GM21423 (cell line): ENCODE measurements around the gene MVK.

Experiments
- ATAC-seq: cut with Tn5 transposase; IDR thresholded peaks from one replicate; pipeline ENCODE4 v1.9.1; 2021; ENCODE audit warnings: mild to moderate bottlenecking, moderate library complexity; ENCODE audit not compliant: unreplicated experiment

MVK gene

DNA sequence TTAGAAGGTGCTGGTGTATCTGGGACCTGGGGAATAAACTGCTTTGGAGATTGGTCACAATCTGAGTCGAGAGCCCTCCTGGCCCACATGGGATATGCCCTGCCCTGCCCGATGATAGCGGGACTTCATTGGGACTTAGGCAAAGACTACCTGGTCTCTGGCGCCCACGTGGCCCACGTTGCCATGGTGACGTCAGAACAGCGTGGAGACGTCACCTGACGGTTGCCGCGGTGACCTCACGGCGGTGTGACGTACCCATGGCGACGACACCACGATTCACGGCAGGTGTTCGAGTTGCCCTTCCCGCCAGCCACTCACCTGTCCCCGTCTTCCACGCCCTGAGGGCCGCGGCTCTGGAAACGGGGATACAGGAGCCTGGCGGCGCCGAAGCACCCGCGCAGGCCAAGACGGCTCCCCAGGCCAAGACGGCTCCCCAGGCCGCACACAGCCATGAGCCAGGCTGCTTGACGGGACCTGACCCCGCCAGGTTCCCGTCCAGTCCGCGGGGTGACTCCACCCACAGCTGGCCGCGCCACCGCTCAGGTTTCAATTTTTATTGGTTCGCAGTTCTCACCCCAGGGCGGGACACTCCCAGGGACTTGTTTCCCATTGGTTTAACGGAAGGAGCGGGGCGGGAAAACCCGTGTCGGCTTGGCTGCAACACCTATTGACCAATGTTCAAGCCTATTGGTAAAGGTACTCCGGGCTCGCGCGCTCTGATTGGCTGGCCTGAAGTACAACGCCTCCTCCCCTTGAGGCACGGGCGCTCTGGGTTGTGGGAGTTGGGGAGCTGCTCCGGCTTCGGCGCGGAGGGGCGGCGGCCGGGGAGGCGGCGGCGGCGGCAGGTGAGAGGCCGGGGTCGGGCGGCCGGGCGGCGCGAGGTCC is at the start of gene MVK, which contains the start of gene MMAB:
Gene MVK, plus strand, starts transcription at position 766 of the 885 bp plus-strand sequence. CDS start 1,029 bp downstream, outside the sequence.
Gene MMAB, minus strand, starts transcription at position 476 of the 885 bp plus-strand sequence. Its CDS starts 24 bp downstream, at position 452.
- peak; percentile 95 for ATAC-seq

DNA sequence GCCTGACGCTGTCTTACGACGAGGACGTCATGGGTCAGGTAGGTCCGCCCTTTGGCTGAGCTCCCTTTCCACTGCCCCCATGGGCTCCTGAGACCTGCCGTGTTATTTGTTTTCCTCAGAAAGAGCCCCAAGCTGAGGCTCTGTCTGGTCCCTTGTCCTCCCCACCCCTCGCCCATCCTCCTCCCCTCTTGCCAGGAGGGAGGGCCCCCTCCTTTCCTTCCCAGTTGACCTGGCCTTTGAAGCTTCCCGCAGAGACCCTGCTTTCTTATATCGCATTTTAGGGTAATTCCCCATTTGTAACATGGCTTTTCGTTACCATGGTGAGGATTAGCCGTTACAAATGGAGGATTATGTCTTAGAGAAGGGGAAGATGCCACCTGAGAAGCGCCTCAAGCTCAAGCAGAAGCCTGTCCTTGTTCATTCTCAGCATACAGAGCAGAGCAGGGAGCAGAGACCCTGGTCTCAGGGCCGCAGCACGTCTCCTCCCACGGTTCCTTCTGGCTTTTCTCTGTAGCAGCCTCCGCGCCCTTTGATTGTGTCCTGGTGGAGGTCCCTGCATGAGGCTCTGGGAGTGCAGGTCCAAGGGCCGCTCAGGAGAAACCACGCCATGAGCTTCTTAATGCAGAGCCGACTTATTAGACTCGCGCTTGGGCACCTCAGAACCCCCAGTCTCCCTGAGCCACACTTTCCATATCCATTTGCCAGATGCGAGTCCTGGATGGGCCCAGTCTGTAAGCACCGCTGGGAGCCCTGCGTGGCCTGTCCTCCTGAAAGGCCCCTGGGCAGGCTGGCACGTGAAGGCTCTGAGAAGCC is 48.9 kb upstream of the MVK start:
- ATAC-seq, result no peak

DNA sequence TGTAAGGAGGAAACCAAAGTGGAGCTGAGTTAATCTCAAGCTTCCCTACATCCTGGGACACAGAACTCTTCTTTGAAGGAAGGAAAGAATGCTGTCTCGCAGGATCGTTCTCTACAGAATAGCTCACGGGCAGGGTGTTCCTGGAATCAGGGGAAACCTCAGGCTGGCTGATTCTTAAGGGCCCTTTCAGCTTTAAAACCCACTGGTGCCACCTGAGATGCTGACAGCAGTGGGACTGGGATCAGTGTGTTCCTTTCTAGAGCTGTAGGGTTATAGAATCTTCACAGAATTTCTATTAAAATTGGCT is 48.4 kb upstream of the MVK start:
- ATAC-seq, result no peak

DNA sequence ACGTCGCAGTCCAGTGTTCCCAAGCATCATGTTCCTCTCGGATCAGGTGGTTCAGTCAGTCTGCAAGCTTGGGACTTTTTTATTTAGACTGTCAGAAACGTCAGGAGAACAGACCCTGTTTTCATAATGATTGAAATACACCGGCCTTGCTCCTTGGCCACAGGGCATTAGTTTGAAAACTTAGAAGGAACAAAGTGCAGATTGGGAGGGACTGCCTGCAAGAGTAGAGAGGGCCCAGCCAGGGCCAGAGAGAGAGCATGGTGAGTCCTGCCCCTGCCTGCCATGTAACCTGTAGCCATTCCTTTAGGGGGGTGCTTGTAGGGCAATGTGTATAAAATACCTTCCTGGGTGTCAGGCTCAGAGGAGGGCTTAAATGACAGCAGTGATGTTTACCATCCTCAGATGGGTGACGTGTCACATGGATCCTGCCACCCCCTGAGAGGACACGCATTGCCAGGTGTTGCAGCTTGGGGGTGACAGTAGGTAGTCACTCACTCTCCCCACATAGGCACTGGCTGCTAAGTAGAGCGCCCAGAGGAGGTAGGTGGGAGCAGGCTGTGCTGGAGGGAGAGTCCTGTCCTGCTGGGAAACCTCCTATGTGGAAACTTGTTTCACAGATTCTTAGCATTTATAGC is 46.0 kb upstream of the MVK start:
- no peak for ATAC-seq

DNA sequence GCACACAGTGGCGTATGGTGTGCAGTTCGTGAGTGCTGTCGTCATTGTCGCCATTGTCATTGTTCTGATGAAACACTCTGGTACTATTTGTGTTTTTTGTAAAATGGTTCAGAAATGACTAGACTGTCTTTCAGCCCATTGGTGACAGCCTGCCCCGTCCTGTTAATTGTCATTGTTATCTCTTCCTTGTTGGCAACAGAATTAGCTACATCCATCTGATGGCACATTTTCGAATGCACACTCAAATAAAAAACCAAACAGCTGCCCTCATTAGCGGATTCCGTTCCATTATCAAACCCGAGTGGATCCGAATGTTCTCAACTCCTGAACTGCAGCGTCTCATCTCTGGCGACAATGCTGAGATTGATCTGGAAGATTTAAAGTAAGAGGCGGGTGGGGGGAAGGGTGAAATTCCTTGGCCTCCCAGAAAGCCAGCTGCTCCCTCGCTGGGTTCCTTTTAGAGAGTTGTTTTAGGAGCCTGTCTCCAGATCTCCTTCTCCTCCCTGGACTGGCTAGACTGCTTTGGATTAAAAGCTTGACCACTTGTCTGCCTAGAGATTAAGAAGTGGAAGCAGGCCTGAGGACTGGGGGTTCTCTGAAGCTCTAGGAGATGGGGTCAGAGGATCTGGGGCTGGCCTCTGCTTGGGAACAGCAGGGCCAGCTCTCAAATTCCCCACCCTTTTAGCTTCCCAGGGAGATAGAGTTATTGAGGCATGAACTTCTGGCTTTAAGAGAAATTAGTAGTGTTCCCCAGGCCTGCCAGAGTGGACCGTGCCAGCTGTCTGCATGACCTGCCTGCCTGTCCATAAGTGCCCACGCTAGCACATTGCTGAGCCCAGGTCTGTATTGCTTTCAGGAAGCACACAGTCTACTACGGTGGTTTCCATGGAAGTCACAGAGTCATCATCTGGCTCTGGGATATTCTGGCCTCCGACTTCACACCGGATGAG is 43.6 kb upstream of the MVK start:
- no peak for ATAC-seq

DNA sequence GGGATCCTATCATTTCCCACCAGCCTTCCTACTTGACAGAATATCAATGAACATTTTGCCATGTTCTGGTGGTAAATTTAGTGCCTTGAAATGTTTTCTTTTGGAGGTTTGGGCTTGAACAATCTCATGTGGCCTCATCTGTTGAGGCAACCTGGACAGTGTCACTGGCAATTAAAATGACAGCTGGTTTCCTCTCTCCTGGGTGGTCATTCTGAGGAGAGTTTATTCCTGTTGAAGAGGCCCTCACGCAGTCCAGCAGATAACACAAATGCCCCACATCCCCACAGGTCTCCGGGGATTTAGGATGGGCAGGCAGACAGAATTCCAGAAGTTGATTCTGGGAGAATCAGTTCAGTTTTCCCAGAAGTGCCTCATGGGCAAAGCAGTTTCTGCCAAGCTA is 42.2 kb upstream of the MVK start:
- ATAC-seq, result no peak

DNA sequence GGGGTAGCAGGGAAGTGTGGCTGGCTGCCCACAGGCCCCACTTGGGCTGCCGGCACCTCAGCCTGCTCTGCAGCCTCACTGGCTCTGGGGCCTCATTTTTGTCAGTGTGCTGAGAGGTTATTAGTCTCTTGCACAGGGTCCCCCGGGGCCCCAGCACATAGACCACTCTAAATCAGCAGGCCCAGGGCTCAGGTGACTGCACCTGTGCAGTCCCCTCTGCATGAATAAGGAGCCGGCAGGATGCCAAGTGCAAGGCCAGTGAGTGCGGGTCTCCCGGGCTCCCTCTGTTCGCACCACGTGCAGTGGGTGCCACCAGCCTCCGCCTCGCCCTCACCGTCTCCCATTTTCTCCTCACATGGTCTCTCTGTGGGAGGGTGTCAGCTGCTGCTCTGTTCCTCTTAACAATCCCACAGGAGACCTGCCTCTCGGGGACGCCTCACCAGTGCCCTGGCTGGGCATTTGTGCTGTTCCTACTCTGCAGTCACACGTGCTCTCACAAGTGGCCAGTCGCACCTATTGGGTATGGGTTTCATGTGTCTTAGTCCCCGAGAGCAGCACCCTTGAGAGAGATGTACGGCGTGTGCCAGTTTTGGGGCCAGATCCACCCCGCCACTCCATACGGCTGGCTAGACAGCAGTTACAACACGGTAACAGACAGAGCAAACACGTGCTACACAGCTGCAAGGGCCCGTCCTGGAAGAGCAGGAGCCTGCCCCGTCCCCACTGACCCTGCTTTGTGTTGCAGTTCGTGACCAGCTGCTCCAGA is 40.7 kb upstream of the MVK start:
- ATAC-seq, result no peak

DNA sequence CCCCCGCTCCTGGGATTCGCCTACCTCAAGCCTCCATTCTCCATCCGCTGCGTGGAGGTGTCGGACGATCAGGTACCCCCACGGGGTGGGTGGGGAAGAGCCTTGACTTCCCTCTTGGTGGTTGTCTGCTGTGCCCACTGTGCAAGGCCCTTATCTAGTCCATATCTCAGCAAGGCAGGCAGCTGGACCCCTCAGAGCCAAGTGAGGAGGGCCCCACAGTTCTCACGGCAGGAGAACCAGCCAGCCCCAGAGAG is 40.2 kb upstream of the MVK start:
- ATAC-seq, result no peak

DNA sequence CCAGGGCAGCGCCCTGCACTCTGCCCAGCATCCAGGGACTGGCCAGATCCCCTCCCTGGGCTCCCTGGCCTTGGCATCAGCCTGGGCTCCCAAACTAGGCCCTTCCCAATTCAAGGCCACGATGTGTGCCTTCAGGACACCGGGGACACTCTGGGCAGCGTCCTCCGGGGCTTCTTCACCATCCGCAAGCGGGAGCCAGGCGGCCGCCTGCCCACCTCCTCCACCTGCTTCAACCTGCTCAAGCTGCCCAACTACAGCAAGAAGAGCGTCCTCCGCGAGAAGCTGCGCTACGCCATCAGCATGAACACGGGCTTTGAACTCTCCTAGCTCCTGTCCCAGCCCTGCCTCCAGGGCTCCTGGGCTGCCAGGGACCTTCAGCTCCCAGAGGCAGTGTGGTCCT is 39.1 kb upstream of the MVK start:
- ATAC-seq, result no peak

DNA sequence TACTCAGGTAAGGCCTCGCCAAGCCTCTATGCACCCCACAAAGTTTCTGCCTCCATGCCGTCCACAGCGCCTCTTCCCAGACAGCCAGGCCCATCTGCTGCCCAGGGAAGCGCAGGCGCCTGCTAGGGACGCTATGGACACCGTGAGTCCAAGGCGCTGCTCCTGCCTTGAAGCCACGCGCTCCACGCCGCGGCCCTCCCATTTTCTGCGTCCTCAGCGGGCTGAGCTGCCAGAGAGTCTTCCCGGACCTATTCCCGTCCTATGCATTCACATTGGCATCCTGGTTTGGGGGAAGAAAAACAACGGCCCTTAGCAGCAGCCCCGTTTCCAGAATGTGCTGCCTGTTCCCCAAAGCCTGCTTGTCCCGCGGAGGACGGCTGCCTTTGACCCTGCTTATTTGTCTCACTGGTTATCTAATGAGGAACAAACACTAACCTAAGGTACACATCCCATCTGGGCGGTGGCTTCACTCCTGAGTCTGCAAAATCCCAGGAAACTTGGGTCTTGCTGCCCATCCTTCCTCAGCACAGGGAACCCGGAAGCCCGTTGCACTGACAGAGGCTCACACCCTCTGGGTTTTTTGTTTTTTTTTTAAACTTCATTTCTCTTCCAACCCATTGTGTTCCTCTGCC is 38.2 kb upstream of the MVK start:
- no peak for ATAC-seq

DNA sequence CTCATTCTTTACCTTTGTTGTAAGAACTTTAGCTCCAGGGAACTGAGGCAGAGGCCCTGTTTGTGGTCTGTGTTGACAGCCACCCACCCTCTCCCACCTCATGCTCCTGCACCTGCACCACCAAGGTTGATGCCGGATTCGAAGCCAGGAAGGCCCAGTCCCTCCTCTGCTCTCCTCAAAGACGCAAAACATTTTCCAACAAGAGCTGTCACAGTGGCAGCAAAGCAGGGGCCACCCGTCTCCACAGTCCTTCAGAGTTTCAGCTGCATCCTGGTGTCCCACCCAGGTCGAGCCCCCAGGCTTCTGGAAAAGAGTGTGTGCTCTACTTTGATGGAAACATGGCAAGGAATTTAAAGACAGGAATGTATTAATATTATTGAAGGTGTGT is 37.7 kb upstream of the MVK start:
- no peak for ATAC-seq

DNA sequence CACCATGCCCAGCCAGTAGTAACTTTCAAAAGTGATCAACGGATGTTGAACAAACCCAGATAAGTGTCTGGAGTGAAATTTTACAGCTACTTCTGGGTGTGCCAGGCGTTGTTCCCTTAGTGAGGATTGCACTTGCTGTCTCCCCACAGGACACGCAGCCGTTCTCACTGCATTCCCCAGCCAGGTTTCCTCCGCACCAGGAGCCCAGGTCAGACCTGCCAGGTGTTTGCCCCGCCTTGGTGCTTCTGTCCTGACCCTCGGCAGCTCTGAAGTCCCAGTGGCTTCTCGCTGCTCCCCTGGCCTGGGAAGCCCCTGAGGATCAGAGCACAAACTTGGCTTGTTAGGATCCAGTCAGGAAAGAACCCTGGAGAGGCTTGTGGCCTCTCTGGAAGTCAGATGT is 36.5 kb upstream of the MVK start:
- no peak for ATAC-seq

DNA sequence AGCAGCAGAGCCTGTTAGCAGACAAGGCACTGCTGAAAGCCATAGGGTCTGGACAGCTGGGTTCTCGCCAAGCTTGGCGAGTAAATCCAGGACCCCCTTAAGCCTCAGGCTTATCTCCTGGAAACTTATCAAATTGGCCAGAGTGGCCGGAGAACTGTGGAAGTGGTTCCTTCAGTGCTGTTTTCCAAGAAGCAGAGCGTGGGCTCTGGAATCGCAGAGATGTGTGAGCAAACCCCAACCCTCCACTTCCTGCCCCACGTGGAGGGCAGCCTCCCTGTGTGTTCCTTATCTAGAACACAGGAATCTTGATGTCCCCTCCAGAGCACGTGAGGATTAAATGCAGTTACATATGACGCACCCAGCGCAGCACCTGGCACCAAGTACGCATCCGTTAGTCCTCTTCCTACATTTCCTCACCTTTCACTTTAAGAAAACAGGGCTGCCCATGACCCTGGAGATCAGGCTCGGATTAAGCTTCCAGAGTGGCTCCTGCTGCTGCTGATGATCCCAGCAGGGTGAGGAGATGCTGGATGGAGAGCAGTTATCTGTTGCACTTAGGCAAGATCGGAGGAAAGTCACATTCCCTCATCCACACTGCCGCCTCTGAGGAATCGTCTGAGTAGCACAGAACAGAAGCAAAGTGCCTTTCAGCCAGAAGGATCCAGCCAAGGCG is 35.3 kb upstream of the MVK start:
- ATAC-seq, result no peak

DNA sequence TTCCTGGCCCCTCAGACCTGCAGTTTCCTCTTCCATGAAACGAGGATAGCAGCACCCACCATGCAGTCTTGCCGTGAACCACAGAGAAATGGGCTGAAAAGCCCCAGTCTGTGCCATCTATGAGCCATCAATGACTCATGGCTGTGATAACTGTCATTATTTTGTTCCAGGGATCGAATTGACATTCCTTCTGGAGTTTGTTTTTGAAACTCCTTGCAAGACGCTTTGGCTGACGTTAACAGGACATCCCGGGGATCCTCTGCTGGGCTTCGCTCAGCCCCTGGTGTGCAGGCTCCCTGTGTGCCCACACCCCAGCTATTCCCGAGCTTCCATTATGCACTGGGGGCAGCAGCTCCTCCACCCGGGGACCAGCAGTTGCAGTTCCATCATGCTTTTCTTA is 34.1 kb upstream of the MVK start:
- no peak for ATAC-seq

DNA sequence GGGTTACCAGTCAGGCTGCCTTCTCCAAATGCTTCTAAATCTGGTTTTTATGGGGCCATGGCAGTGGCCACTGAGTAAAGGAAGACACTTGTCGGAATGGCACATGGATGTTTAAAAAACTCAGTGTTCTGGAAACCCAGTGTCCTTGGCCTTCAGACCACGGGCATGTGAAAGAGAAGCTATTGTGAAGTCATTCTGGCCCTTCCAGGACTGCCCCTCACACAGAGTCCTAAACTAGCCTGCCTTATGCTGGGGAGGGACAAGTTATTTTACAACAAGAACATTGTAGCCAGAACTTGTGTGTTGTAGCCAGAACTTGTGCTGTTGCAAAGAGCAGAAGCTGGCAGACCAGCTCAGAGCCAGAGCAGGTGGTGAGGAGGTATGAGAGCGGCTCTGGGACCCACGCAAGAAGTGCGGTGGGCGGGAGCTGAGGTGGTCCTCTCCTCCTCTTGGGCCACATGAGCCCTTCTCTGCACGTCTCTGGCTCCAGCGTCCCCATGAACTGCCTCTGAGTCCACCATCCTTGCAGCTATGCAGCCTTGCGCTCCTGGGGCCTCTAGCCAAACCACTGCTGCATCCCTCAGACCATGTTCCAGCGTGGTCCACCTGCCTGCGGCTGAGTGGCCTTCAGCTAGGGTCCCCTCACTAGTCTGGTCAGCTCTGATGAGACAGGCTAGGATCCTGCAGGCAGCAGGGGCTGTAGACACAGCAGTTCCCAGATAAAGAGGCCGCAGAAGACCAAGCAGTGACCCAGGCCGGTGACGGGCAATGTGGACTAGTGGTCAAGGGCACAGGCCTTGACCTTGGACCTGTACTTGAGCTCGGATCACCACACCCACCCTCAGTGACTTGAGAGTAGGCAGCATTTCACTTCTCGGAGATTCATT is 32.8 kb upstream of the MVK start:
- ATAC-seq, result no peak

DNA sequence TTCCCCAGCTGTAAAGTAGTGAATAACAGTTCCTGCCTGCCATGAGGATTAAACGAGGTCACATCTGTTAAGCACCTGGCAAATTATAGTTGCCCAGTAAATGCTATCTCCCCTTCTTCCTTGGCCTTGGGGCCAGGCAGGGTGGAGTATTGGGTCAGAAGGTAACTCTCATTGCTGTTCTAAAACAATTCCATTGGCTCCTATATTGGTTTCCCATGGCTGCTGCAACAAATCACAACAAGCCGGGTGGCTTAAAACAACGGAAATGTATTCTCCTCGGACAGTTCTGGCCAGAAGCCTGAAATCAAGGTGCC is 32.2 kb upstream of the MVK start:
- ATAC-seq, result no peak

DNA sequence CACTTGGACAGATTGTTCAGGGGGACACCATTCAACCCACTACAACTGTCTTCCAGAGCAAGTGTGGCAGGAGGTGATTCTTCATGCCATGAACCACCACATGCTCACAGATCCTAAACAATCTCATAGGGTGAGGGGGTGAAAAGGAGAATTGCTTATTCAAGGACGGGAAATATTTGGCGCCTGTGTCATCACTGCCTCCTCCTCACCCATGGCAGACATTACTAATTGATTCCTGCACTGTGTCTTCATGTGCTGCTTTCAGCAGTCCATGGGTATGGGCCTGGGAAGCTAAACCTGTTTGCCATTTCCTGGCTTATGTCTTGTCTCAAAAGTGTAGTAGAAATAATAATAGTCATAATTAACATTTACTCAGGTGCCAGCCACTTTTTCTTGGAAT is 31.6 kb upstream of the MVK start:
- no peak for ATAC-seq

DNA sequence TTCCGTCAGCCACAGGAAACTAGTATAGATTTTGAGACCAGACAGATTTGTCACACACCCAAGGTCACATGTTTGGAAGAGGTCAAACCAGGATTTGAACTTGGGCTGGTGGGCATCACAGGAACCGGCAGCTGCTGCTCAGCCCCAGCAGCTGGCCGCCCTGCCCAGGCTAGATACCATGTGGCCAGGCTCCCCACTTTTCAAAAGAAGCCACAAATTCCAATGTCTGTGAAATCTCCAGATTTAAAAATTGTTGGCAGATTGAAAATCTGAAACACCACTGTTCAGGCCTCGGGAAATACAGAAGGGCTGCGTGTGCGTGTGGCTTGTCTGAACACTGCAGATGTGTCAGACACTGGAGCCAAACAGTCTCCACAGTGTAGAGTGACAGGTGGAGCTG is 30.7 kb upstream of the MVK start:
- ATAC-seq, result no peak
